WTC11 (cell line): ENCODE results near the gene TACC2.

Experiments
- JUN ChIP-seq: sonication (generic); formaldehyde crosslinking; IDR thresholded peaks from 2 replicates; pipeline ENCODE4 v1.8.0; 2023; ENCODE audit warnings: mild to moderate bottlenecking, missing genetic modification reagents
- PRDM15 ChIP-seq: sonication (generic); formaldehyde crosslinking; IDR thresholded peaks from 2 replicates; pipeline ENCODE4 v1.8.0; 2022; ENCODE audit warnings: missing genetic modification reagents
- TF ChIP-seq, protein P1 (sequence below): fragments of 200-600 bp; IDR thresholded peaks from 2 replicates; pipeline ENCODE4 v1.8.0; 2022; ENCODE audit warnings: antibody characterized with exemption

GRCh38 chr10:122116331-122116730 is 127.4 kb downstream of the TACC2 start:
- TF ChIP-seq, protein P1, sequence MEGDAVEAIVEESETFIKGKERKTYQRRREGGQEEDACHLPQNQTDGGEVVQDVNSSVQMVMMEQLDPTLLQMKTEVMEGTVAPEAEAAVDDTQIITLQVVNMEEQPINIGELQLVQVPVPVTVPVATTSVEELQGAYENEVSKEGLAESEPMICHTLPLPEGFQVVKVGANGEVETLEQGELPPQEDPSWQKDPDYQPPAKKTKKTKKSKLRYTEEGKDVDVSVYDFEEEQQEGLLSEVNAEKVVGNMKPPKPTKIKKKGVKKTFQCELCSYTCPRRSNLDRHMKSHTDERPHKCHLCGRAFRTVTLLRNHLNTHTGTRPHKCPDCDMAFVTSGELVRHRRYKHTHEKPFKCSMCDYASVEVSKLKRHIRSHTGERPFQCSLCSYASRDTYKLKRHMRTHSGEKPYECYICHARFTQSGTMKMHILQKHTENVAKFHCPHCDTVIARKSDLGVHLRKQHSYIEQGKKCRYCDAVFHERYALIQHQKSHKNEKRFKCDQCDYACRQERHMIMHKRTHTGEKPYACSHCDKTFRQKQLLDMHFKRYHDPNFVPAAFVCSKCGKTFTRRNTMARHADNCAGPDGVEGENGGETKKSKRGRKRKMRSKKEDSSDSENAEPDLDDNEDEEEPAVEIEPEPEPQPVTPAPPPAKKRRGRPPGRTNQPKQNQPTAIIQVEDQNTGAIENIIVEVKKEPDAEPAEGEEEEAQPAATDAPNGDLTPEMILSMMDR = no peak
- no peak for TF ChIP-seq JUN (CRISPR knock-in tag)
- no peak for TF ChIP-seq PRDM15
